GM12801 (cell line): Measurements from ENCODE around the gene EHHADH.

Source experiments
- TF ChIP-seq, protein P1 (sequence below): IDR thresholded peaks from one replicate; pipeline ENCODE4 v1.5.1; 2011; ENCODE audit warnings: control low read depth; ENCODE audit not compliant: insufficient read length; ENCODE audit errors: extremely low read depth

Gene EHHADH

DNA sequence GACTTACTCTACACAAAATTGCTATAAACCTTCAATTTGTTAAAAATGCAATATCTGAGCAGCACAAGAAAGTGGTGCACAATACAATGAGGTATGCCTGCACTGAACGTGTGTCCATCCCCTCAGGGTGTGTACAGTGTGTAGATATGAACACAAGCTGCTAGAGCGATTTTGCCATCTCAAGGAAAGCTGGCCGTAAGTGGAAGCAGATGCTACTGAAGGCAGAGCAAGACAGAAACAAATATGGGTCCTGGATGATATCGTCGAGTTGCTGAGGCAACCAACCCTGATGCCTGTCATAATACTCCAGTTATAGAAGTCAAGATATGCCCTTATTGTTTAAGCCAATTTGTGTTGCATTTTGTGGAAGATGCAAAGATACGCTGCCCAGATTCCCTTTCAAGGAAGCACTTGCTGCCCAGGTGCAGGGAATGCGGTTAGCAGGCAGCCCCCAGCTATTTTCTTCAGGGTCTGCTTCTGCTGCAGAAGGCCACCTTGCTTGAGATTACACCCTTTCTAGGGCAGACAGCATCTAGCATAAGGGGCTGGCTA lies 25.8 kb upstream of the EHHADH start:
- TF ChIP-seq, protein P1, sequence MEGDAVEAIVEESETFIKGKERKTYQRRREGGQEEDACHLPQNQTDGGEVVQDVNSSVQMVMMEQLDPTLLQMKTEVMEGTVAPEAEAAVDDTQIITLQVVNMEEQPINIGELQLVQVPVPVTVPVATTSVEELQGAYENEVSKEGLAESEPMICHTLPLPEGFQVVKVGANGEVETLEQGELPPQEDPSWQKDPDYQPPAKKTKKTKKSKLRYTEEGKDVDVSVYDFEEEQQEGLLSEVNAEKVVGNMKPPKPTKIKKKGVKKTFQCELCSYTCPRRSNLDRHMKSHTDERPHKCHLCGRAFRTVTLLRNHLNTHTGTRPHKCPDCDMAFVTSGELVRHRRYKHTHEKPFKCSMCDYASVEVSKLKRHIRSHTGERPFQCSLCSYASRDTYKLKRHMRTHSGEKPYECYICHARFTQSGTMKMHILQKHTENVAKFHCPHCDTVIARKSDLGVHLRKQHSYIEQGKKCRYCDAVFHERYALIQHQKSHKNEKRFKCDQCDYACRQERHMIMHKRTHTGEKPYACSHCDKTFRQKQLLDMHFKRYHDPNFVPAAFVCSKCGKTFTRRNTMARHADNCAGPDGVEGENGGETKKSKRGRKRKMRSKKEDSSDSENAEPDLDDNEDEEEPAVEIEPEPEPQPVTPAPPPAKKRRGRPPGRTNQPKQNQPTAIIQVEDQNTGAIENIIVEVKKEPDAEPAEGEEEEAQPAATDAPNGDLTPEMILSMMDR, result no peak

DNA sequence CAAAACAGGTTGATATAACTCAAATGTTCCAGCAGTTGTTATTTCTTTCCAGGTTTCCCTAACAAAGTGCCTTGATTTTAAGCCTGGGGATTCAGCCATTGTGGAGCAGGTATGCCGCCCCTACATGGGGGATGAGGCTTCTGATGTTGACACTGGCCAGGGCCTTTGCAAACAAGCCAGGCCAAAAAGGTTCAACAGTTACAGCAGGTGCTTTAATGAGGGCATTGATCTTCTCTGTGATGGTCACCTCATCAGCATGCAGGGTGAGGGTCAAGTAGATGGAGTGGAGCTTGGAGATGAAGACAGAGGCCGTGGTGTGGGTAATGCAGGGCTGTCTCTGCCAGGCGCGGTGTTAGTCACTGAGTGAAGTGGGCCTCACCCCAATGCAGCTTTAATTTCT lies 22.6 kb upstream of the EHHADH start:
- TF ChIP-seq, protein P1, result no peak

DNA sequence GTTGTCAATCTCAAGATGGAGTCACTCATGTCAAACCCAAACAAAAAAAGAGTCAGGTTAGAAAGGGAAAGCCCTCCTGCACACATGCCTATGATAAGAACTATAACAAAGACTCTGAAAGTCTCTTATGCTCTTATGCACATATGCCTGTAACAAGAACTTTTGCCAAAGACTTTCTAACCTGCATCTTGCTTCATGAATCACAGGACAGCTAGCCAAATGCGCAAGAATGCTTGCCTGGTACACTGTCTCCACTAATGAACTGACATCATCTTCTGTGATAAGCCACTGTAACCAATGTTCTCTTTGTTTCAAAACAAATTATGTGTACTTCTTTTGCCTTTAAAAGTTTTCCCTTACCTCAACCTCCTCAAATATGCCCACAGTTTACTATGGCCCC lies 18.2 kb upstream of the EHHADH start:
- TF ChIP-seq, protein P1, result no peak

DNA sequence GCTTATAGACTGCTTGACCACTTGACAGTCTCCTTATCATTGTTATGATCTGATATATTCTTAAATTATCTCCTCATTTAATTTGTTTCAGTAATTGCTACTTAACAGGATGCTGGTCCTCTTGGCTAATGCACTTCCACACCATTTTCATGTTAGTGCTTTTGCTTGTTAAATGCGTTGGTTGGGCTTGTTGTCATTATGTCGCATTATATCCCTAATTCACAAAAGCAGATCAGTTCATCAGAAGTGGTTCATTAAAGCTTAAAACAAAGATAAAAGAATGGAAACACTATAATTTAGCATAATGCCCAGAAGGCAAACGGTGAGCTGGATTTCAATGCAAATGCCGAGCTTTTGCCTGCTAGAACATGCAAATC lies 17.1 kb upstream of the EHHADH start:
- TF ChIP-seq, protein P1, result no peak

DNA sequence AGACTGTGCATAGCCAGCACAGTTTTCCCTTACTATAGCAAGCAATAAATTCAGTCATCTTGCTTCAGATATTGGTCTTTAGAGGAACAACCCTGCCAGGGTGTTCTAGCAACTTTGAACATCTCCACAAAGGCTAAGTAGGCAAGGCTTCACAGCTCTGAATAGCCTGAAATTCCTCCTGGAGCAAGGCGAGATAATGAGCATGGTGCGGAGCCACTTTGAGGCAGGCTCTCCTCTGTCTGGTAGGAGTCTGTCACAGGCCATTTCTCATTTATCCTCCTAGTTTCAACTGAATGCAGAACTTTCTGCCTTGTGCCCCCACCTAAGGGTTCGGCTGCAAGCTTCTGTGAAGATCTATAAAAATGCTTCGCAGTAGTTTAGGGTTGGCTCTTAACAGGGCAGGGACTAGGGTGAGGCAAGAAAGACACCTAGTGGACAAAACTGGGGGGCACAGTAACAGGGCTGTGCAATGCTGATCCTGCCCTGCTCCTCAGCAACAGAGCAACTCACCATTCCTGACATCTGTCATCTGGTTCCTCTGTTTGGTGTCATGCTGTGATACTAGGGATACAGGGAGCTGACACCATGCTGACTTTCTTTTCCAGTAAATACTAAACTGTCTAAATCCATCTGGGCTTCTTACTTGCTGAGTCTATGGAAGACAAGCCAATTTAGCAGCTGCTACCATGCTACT lies 16.6 kb upstream of the EHHADH start:
- TF ChIP-seq, protein P1, result no peak

DNA sequence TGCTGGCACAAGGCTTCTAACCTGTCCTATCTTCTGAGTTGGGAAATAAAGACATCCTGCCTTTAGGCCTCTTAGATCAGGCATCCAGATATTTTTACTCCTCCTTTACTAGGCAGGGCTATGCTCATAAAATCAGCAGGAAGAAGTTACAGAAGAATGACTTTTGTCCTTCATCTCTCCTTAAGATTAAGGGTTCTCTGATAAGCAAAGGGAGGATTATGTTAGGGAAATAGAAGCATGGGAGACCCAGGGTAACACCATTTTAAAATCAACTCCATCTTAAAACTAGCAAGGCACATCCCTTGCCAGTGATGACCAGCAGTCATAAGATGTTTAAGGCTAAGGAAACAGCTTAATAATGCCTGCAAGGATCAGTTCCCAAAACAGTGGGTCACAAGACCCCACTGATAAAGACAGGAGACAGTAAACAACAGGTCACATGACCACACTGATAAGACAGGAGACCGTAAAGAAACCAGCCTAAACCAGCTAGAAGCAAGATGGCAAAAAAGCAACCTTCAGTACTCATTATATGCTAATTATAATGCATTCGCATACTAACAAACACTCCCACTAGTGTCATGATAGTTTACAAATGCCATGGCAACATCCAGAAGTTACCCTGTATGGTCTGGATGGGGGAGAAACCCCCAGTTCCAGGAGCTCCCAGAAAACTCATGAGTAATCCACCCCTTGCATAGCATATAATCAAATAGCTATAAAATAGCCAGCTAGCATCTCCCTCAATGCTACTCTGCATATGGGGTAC lies 14.5 kb upstream of the EHHADH start:
- TF ChIP-seq, protein P1, result no peak

DNA sequence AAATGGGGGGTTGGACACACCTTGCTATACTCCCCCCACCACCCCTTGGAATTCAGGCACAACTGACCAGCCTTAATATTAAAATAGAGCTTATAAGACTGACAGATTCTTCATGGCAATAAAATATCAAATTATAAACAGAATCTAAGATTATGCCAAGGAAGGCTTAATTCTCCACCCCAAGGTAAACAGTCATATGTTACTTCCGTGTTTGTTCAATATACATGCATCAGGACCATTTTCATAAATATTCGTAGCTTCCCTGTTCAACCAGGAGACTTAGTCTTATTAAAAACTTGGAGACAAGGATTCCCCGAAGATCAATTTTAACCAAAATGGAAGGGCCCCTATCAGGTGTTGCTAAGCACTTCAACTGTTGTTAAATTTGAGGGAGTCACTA lies 13.3 kb upstream of the EHHADH start:
- TF ChIP-seq, protein P1, result no peak
